DMS114 treated with DMSO at 0.1 percent for 48 hours (cell line): ENCODE results near the gene PRSS33.

Experiments
- DNase-seq: peaks from one replicate; lab custom pipeline; 2025; ENCODE audit not compliant: unreplicated experiment; lab: John Stamatoyannopoulos, UW

Gene PRSS33

DNA sequence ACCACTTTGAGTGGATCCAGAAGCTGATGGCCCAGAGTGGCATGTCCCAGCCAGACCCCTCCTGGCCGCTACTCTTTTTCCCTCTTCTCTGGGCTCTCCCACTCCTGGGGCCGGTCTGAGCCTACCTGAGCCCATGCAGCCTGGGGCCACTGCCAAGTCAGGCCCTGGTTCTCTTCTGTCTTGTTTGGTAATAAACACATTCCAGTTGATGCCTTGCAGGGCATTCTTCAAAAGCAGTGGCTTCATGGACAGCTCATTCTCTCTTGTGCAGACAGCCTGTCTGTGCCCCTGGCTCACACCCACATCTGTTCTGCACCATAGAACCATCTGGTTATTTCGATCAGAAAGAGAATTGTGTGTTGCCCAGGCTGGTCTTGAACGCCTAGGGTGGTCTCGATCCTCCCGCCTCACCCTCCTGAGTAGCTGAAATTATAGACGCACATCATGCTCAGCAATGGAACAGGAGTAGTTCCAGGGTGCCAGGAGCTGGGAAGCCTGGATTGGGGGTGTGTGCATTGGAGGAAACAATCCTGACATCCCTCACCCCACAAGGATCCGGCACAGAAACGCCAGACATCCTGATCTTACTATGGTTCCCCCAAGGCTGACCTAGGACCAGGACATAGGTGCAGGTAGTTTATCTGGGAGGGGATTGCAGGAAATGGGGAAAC lies 34.3 kb upstream of the PRSS33 start:
- no peak for DNase-seq

DNA sequence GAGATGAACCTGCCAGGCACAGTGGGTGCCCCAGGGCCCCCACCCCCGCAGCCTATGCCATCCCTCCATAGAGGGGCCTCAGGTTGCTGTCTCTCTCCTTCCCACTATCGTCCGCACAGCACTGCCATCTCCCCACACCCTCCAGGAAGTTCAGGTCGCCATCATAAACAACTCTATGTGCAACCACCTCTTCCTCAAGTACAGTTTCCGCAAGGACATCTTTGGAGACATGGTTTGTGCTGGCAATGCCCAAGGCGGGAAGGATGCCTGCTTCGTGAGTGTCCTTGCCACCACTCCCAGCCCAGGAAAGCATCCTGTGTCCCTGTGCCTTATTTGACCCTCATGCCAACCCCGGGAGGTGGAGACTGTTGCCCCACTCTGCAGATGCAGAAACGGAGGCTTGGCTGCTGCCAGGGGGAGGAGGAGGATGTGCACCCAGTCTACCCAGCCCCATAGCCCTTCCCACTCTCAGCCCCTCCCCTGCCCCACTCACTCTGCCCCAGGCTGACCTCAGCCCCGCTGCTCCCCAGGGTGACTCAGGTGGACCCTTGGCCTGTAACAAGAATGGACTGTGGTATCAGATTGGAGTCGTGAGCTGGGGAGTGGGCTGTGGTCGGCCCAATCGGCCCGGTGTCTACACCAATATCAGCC lies 33.6 kb upstream of the PRSS33 start:
- DNase-seq = no peak

DNA sequence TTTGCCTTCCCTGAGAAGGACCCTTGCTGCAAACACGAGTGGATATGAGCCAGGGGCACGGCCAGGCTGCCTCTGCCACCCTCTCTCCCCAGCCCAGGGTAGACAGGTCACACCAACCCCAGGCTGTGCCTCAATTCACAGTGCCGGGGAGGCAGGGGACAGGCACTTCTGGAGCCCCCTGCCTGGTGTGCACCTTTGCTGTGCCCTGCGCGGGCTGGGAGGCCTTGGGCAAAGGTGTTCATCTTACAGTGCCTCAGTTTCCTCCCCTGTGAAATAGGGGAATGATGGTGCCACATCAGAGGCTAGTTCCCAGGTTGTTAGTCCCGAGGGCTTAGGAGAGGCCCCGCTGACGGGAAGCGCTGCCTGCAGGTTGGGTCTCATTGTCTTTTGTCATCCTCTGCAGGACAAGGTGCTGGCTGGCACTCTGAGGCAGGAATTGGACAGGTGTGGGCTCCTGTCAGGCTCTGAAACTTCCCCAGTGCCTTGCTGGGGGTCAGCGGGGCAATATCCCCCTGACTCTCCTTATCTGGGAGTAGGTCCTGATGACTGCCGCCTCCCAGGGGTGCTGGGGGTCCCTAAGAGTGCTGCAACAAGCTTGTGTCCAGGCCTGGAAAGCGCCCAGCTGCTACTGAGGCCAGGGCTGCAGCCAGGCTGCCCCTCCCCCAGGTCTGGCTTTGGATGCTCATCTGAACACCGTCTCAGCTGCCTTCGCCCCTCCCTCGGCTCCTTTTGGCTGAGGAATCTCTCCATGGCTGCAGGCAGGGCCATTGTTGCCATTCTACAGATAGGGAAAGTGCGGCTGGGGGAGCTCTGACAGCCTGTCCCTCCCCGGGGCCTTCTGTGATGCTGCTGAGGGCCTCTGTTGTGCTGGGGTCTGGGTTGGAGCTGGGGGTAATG lies 32.8 kb upstream of the PRSS33 start:
- no peak for DNase-seq

DNA sequence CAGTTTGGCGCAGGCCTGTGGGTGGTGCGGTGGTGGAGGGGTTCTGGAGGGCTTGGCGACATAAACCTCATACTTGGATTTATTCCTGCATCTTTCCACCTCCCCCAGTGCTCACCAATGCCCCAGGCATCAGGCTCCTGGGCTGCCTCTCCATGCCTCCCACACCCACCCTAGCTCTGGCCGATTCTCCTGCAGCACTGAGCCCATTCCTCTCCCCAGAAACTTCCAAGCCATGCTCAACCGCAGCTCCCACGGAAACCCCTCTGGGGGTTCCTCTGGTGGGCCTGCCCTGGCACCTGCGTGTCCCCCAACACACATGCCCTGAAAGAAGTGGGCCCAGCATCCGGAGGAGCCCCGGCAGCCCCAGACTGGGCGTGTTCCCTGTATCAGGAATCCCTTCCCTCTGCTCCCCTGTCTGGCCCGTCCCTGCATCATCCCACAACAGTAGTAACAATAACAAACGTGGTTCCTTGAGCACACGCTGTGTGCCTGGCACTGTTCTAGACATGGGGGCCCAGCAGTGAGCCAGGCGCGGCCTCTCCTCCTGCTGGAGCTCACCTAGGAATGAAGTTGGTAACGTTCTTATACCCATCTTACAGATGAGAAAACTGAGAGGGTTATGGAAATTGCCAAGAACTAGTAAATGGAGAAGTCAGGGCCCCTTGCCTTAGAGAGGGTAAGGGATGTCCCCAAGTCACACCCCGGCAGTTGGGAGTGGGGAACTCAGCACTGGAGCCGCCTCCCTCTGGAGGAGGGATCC lies 32.0 kb upstream of the PRSS33 start:
- no peak for DNase-seq

DNA sequence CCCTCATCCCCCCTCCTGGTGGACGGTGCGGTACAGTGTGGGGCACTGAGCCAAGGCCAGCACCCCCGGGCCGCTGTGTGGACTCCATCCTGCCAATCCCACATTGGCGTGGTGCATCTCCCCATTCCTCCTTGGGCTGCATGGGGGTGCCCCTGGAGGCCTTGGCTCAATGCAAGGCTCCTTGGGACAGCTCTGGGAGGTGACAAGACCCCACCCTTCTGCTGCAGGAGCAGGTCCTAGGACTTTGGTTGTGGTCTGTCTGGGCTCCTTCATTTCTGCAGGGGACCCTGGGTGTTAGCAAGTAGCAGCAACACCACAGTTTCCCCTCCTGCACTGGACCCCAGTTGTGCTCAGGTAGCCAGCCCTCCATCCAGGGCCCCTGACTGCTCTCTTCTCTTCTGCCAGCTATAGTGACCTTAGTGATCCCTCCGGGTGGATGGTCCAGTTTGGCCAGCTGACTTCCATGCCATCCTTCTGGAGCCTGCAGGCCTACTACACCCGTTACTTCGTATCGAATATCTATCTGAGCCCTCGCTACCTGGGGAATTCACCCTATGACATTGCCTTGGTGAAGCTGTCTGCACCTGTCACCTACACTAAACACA lies 31.0 kb upstream of the PRSS33 start:
- DNase-seq = no peak

DNA sequence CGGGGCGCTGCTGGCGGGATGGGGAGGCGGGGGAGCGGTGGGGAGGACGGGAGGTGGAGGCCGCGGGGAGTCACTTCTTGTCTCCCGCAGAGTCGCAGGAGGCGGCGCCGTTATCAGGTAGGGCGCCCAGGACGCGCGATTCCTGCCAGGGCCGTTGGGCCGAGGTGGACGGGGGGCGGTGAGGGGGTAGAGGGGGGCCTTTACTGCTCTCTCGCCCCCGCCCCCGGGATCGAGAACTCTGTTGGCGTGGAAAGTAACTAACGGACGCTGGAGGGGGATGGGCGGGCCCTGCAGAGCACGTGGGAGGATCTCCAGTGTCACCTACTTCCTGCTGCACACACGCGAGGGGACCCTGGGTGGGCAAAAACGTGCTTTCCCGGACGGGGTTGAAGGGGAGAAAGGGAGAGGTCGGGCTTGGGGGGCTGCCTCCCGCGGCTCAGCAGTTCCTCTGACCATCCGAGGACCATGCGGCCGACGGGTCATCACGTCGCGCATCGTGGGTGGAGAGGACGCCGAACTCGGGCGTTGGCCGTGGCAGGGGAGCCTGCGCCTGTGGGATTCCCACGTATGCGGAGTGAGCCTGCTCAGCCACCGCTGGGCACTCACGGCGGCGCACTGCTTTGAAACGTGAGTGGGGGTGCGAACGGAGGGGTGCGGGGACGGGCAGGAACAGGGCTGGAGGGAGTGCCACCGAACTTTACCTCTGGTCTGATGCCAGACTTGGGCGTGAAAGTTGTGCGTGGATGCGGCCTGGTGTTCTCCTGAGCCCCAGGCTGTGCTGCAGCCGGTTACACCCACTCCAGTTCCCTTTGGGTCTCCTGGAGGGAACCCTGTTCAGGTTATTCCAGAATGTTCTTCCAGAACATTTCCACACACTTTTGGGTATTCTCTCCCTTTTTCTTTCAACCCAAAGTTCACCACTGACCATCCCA lies 30.2 kb upstream of the PRSS33 start:
- DNase-seq = no peak

DNA sequence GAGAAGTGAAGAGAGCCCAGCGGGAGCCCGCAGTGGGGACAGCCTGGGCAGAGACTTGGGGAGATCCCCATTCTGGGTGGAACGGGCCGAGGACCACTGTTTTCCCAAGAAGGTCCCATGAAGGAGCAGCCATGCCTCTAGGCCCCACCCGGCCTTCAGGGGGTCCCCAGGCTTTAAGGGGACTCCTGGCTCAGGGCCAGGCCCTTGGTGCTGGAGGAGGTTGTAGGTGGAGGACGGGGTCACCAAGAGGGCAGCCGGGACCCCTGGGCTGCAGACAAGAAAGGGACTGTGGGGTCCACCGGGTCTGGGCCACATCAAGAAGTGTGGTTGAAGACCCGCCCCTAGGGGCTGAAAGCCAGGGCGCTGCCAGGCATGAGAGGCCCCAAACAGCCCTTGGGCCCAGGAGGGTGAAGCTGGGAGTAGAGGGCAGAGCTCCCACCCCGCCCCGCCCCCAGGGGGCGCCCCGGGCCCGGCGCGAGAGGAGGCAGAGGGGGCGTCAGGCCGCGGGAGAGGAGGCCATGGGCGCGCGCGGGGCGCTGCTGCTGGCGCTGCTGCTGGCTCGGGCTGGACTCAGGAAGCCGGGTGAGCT lies 29.5 kb upstream of the PRSS33 start, which contains the start of gene PRSS21:
Gene PRSS21, plus strand, starts transcription at position 487 of the 589 bp plus-strand sequence. Its CDS starts 32 bp downstream, at position 519.
- no peak for DNase-seq

DNA sequence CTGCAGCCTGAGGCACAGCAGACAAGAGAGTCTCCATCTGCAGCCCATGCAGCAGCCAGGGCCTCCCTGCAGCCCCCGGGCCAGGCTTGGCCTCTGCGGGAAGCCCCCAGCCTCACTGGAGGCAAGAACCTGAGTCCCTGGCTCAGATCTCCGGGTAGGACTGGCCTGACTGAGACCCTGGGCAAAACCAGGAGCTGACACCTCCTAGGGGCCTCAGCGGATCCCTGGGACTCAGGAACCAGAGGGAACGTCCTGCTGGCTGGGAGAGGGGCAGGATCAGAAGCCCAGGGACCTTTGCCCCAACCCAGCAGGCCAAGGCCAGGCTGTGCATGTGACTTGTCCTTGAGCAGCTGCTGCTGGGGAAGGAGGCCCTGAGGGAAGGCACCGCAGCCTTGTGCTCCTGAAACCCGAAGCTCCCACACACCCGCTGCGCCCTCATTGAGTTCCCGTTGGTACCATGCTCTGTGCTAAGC lies 28.0 kb upstream of the PRSS33 start:
- no peak for DNase-seq

DNA sequence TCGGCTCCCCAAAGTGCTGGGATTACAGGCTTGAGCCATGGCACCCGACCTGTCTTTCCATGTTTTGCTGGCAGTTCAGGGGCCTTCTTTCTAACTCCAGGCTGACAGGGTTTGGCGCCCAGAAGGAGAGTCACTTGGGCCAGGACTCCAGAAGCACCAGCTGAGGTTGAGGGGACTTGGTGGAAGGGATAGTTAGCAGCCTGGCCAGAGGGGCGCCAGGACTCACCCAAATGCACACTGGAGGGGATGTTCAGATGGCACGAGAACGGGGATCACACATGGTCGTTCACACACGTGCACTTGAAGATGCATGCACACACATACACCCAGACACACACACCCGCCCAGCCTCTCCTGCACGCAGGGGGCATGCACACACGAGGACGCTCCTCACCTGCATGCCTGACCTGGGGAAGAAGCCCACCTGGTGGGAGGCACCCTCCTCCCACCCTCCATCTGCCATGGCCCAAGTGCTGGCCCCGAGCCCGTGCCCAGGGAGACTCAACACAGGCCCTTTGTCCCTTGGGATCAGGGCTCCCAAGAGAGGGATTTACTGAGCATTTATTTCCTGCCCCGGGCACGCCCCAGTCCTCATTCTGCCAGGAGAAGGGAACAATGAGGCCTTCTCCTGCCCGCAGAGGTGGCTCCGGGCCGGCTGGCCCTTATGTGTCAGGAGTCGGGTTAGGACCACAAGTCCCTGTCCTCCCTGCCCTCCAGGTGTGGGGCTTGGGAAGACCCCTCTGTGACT lies 27.4 kb upstream of the PRSS33 start:
- DNase-seq = no peak

DNA sequence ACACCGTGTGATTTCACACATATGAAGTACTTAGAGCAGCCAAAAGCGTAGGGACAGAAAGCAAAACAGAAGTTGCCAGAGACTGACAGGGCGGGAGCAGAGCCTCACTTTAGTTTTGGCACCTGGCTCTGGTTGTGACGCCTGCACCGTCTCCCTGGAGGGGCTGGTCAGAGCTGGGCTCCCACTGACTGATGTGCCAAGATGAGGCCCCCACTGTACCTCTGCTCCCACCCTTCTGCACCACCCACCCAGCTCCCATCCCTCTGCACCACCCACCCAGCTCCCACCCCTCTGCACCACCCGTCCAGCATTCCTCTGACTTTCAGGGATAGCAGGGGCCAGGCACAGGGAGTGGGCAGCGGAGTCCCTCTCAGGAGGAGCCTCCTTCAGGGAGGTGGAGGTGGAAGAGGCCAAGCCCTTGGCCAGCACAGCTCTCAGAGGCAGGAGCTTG lies 26.4 kb upstream of the PRSS33 start:
- DNase-seq = no peak

DNA sequence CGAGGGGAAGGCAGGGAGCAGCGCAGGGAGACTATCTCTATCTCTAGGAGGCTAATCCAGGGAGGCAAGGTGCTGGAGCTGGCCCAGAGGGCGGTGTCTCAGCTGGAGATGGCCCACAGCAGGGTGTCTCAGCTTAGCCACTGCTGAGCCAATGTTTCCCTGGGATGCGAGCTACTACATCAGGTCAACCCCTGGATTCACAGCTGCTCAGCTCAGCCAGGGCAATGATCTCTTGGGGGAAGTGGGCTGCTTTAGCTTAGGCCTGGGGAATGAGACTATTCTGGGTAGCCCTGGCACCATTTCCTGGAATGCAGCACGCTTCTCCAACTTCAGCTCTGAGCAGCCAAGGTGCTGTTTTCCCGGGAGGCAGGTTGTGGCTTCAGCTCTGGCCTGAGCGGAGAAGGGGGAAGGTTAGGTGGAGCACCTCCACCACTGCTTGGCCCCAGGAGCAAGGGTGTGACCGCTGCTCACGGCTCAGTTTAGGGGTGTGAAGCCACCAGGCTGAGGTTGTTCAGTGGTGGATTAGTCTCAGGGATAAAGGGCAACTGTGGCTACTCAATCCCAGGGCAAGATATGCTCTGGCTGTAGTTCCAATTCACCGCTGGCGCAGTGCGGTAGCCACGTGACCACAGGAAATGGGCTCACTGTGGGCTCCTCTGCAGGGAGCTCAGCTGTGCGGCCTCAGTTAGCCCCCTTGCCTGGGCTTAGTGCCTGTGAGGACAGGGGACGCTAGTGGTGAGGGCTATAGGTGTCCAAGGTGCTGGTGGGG lies 24.5 kb upstream of the PRSS33 start:
- DNase-seq = no peak

DNA sequence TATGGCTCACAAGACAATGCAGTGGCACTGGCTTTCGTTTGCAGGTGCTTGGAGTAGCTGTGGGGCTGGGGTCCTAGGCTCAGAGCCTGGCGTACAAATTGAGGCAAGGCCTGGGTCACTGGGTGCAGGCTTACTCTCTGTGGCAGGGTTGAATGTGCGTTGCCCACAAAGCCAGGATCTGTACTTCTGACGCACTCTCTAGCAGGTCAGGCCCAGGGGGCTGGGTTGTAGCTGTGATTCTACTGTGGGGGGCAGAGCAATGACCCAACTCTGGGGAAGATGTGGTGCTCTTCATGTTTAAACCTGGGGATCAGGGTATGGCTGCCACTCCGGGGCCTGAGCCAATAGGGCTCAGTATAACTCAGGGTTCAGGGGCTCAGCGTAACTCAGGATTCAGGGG lies 23.3 kb upstream of the PRSS33 start:
- no peak for DNase-seq

DNA sequence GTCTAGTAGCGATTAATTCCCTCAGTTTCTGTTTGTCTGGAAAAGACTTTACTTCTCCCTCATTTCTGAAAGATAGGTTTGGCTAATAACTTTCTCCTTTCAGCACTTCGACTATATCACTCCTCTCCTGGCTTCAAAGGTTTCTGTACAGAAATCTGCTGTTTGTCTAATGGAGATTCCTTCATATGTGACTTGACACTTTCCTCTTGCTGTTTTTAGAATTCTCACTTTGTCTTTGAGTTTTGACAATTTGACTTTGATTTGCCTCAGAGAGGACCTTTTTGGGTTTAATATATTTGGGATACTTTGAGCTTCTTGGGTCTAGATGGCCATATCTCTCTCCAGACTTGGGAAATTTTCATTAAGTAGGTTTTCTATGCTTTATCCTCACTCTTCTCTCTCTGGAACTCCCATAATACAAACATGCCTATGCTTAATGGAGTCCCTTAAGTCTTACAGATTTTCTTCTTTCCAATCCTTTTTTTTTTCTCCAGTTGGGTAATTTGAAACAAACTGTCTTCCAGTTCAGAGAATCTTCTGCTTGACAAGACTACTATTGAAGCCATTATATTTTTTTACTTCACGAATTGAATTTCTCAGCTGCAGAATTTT lies 21.9 kb upstream of the PRSS33 start:
- DNase-seq = no peak

DNA sequence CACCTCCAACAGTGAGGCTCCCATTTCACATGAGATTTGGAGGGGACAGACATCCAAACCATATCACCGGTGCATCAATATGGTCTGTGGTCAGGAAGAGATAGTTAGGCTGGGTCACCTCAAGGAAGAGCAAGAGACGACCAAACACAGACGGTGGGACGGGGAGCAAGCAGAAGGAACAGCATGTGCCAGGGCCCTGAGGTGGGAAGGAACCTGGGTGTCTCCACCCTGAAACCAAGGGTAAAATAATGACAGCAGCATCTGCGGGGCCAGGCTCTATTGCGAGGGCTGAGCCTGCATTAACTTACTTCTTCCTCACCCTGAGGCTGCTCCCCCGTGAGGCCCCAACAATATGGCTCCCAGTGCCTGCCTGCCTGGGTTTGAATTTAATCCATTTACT lies 20.8 kb upstream of the PRSS33 start:
- no peak for DNase-seq

DNA sequence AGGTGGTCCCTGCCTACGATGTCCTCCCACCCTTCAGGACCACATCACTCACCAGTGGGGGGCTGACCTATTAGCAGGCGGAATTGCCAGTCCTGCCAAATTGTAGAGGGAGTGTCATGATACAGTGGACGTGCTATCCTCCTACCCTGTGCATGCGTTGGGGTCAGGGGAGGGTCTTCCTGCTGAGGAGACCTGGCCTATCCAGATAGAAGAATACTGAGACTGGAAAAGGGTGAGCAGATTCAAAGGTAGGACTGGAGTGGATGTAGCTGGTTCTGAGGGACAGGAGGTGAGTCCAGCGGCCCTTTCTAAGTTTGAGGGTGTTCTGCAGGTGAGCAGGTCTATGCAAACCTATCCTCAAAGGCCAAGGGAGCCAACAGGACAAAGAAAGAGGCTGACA lies 18.9 kb upstream of the PRSS33 start:
- DNase-seq = no peak

DNA sequence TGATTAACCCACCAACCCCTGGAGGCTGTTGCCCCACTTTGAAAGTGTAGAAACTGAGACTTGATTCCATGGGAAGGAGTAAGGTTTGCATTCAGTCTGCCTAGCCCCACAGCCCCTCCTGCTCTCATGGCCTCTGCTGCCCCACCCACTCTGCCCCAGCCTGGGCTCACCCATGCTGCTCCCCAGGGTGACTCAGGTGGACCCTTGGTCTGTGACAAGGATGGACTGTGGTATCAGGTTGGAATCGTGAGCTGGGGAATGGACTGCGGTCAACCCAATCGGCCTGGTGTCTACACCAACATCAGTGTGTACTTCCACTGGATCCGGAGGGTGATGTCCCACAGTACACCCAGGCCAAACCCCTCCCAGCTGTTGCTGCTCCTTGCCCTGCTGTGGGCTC lies 17.4 kb upstream of the PRSS33 start:
- no peak for DNase-seq

DNA sequence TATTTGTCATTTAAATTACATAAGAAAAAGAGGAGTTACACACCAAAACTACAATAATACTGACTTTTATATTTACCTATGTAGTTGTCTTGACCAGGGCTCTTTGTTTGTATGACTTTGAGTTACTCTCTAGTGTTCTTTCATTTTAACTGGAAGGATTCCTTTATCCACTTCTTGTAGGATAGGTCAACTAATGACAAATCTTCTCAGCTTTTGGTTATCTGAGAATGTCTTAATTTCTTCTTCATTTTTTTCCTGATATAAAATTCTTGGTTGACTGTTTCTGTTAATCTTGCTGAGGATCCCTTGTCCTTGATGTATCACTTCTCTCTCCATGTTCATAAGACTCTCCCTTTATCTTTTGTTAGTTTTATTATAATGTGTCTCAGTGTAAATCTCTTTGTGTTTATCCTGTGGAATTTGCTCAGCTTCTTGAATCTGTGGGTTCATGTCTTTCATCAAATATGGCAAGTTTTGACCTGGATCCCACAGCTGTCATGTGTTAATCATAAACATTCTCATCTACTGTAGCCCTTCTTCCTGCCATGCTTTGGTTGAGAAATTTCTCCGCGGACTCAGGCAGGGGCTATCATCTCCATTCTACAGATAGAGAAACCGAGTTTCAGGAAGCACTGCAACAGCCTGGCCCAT lies 16.3 kb upstream of the PRSS33 start:
- DNase-seq = no peak
